MG63 (cell line): Measurements from ENCODE around the gene SLC25A51. TPM values are rescaled to one million over a fixed set of nuclear protein-coding genes. Genes with fewer than 3 reads are reported as not detected.
"Not testable (repeated sequence)": the region's sequence is repeated elsewhere in the genome, so short reads cannot be mapped to it uniquely, and the experiment has no call there.

Source experiments
- DNase-seq: peaks from one replicate; pipeline ENCODE4 v3.0.0-alpha.2; 2020
- H3K27me3 ChIP-seq: fragments of 250-450 bp; sonication (Bioruptor Pico); 2 replicates; pipeline ENCODE4 v1.5.1; 2020; ENCODE audit warnings: mild to moderate bottlenecking, moderate library complexity
- H3K36me3 ChIP-seq: fragments of 250-450 bp; sonication (Bioruptor Pico); 2 replicates; pipeline ENCODE4 v1.5.1; 2020; ENCODE audit warnings: mild to moderate bottlenecking, moderate library complexity
- H3K4me3 ChIP-seq: fragments of 250-450 bp; sonication (Bioruptor Pico); 2 replicates; pipeline ENCODE4 v1.5.1; 2020; ENCODE audit warnings: mild to moderate bottlenecking, moderate library complexity
- H3K9me3 ChIP-seq: fragments of 250-450 bp; sonication (Bioruptor Pico); 2 replicates; pipeline ENCODE4 v1.5.1; 2020; ENCODE audit warnings: mild to moderate bottlenecking, moderate library complexity
- total RNA-seq: library from RNA; depleted of rRNA; stranded (reverse); fragments of >200 nt; shearing (Covaris generic); gene quantifications from 2 replicates; pipeline ENCODE4 v1.2.3, GENCODE V29; 2014; ENCODE audit warnings: low replicate concordance

The SLC25A51 gene
- total RNA-seq, 1 experiment from 2014 or later = 15.9 TPM

- H3K36me3 ChIP-seq = peaks cover 5% of the 10 kb centered on the region; the same call in 1 of the 2 replicates
- H3K27me3 ChIP-seq = no peaks in the 10 kb centered on the region
- no peaks in the 10 kb centered on the region for H3K9me3 ChIP-seq
- DNase-seq = no peak
- H3K4me3 ChIP-seq = peak overlapping the region; percentile 79
Measured at GRCh38 chr9:37902796-37903646, 906 bp downstream of the SLC25A51 start.

- no peak for DNase-seq
- Histone ChIP-seq H3K4me3 (no peak overlapping the region), H3K9me3 (no peaks in the 10 kb centered on the region), H3K27me3 (no peaks in the 10 kb centered on the region), H3K36me3 (peaks cover 5% of the 10 kb centered on the region)
Measured at GRCh38 chr9:37902131-37902530, 1.8 kb downstream of the SLC25A51 start.

- H3K9me3 ChIP-seq = no peaks in the 10 kb centered on the region
- DNase-seq = no peak
- peaks cover 12% of the 10 kb centered on the region for H3K36me3 ChIP-seq
- H3K27me3 ChIP-seq = no peaks in the 10 kb centered on the region
- no peak overlapping the region for H3K4me3 ChIP-seq
Measured at GRCh38 chr9:37899041-37899440, 4.9 kb downstream of the SLC25A51 start.

- Histone ChIP-seq H3K27me3 (no peaks in the 10 kb centered on the region), H3K4me3 (no peak overlapping the region), H3K36me3 (peaks cover 12% of the 10 kb centered on the region), H3K9me3 (no peaks in the 10 kb centered on the region)
- no peak for DNase-seq
Measured at GRCh38 chr9:37897665-37898064, 6.3 kb downstream of the SLC25A51 start.

- no peaks in the 10 kb centered on the region for H3K9me3 ChIP-seq
- H3K4me3 ChIP-seq = no peak overlapping the region
- no peak for DNase-seq
- no peaks in the 10 kb centered on the region for H3K27me3 ChIP-seq
- H3K36me3 ChIP-seq = peaks cover 7% of the 10 kb centered on the region; the same call in 1 of the 2 replicates
Measured at GRCh38 chr9:37892063-37892462, 11.9 kb downstream of the SLC25A51 start.

GRCh38 chr9:37891042-37891441, 12.9 kb downstream of the SLC25A51 start:
- not testable (repeated sequence) for H3K4me3 ChIP-seq, H3K9me3 ChIP-seq, DNase-seq, H3K36me3 ChIP-seq, H3K27me3 ChIP-seq

- Histone ChIP-seq H3K4me3 (no peak overlapping the region), H3K9me3 (no peaks in the 10 kb centered on the region), H3K27me3 (no peaks in the 10 kb centered on the region), H3K36me3 (no peaks in the 10 kb centered on the region; the same call in 1 of the 2 replicates)
- DNase-seq = no peak
Measured at GRCh38 chr9:37889536-37889935, 14.4 kb downstream of the SLC25A51 start.

GRCh38 chr9:37887977-37888583, 15.8 kb downstream of the SLC25A51 start:
- H3K36me3 ChIP-seq, H3K4me3 ChIP-seq, H3K27me3 ChIP-seq, DNase-seq, H3K9me3 ChIP-seq: not testable (repeated sequence)

GRCh38 chr9:37880916-37881479, 22.9 kb downstream of the SLC25A51 start:
- no peak for DNase-seq
- Histone ChIP-seq H3K27me3 (no peaks in the 10 kb centered on the region), H3K36me3 (no peaks in the 10 kb centered on the region; the same call in 1 of the 2 replicates), H3K9me3 (no peaks in the 10 kb centered on the region; the same call in 1 of the 2 replicates), H3K4me3 (no peak overlapping the region)

- no peaks in the 10 kb centered on the region; the same call in 1 of the 2 replicates for H3K9me3 ChIP-seq
- H3K4me3 ChIP-seq = no peak overlapping the region
- H3K27me3 ChIP-seq = no peaks in the 10 kb centered on the region
- no peak for DNase-seq
- no peaks in the 10 kb centered on the region; the same call in 1 of the 2 replicates for H3K36me3 ChIP-seq
Measured at GRCh38 chr9:37876376-37876775, 27.6 kb downstream of the SLC25A51 start.

- Histone ChIP-seq H3K27me3 (no peaks in the 10 kb centered on the region), H3K9me3 (no peaks in the 10 kb centered on the region; the same call in 1 of the 2 replicates), H3K36me3 (no peaks in the 10 kb centered on the region; the same call in 1 of the 2 replicates), H3K4me3 (no peak overlapping the region)
- no peak for DNase-seq
Measured at GRCh38 chr9:37873955-37874354, 30.0 kb downstream of the SLC25A51 start.

- Histone ChIP-seq H3K36me3 (no peaks in the 10 kb centered on the region; the same call in 1 of the 2 replicates), H3K4me3 (no peak overlapping the region), H3K9me3 (no peaks in the 10 kb centered on the region), H3K27me3 (no peaks in the 10 kb centered on the region)
- no peak for DNase-seq
Measured at GRCh38 chr9:37870799-37871176, 33.1 kb downstream of the SLC25A51 start.

- no peak overlapping the region for H3K4me3 ChIP-seq
- H3K9me3 ChIP-seq = no peaks in the 10 kb centered on the region
- H3K27me3 ChIP-seq = no peaks in the 10 kb centered on the region
- no peak for DNase-seq
- no peaks in the 10 kb centered on the region; the same call in 1 of the 2 replicates for H3K36me3 ChIP-seq
Measured at GRCh38 chr9:37870081-37870798, 33.7 kb downstream of the SLC25A51 start.

GRCh38 chr9:37862530-37862929, 41.4 kb downstream of the SLC25A51 start:
- Histone ChIP-seq H3K4me3 (no peak overlapping the region), H3K27me3 (no peaks in the 10 kb centered on the region), H3K36me3 (peaks cover 16% of the 10 kb centered on the region), H3K9me3 (no peaks in the 10 kb centered on the region)
- no peak for DNase-seq

- no peak overlapping the region for H3K4me3 ChIP-seq
- H3K27me3 ChIP-seq = no peaks in the 10 kb centered on the region
- no peaks in the 10 kb centered on the region for H3K9me3 ChIP-seq
- peaks cover 16% of the 10 kb centered on the region for H3K36me3 ChIP-seq
- DNase-seq = no peak
Measured at GRCh38 chr9:37859043-37859442, 44.9 kb downstream of the SLC25A51 start.

- H3K9me3 ChIP-seq = no peaks in the 10 kb centered on the region
- H3K36me3 ChIP-seq = peaks cover 10% of the 10 kb centered on the region
- H3K27me3 ChIP-seq = no peaks in the 10 kb centered on the region
- no peak overlapping the region for H3K4me3 ChIP-seq
- no peak for DNase-seq
Measured at GRCh38 chr9:37856551-37856950, 47.4 kb downstream of the SLC25A51 start.

- Histone ChIP-seq H3K36me3 (no peaks in the 10 kb centered on the region; the same call in 1 of the 2 replicates), H3K27me3 (no peaks in the 10 kb centered on the region), H3K4me3 (no peak overlapping the region), H3K9me3 (no peaks in the 10 kb centered on the region)
- no peak for DNase-seq
Measured at GRCh38 chr9:37852222-37852621, 51.7 kb downstream of the SLC25A51 start.
